Measurements from ENCODE around the gene TCAF2.
"Not testable (repeated sequence)": the region's sequence is repeated elsewhere in the genome, so short reads cannot be mapped to it uniquely, and the experiment has no call there.

GRCh38 chr7:143606088-143606487 is 14.7 kb upstream of the TCAF2 start:
- not testable (repeated sequence) for TF ChIP-seq REST (IDR thresholded peaks at IDR 0.05; ENCODE audit: low read depth, low read length); FOXJ3 (CRISPR knock-in tag; IDR thresholded peaks at IDR 0.05); CTCF (IDR thresholded peaks at IDR 0.05); FOXM1 (IDR thresholded peaks at IDR 0.05; ENCODE audit: low read depth); MXI1 (IDR thresholded peaks at IDR 0.05; ENCODE audit: low read depth, low read length); EZH2phosphoT487 (IDR thresholded peaks at IDR 0.05; ENCODE audit: borderline replicate concordance, low read depth); POLR2AphosphoS5 (IDR thresholded peaks at IDR 0.05; ENCODE audit: low read depth, low read length); USF1 (IDR thresholded peaks at IDR 0.05; ENCODE audit: borderline replicate concordance, low read depth); USF2 (IDR thresholded peaks at IDR 0.05; ENCODE audit: borderline replicate concordance, low read depth, low read length); EP300 (IDR thresholded peaks at IDR 0.05; ENCODE audit: borderline replicate concordance in 1 of 2, low read depth in 1 of 2, low read length in 1 of 2); MAX (IDR thresholded peaks at IDR 0.05; ENCODE audit: low read depth); PBX3 (IDR thresholded peaks at IDR 0.05); ZBTB33 (IDR thresholded peaks at IDR 0.05; ENCODE audit: borderline replicate concordance, low read depth)

Measured in SK-N-SH (cell line).